K562 (cell line): Measurements from ENCODE around the gene ANTKMT. TPM values are rescaled to one million over a fixed set of nuclear protein-coding genes. Genes with fewer than 3 reads are reported as not detected.
A peak's percentile ranks its signal among the peaks of the same experiment; 100 is the strongest.

Experiments
- CREBBP ChIP-seq: IDR thresholded peaks from one replicate; pipeline ENCODE4 v1.6.1; 2012; ENCODE audit warnings: low read depth, mild to moderate bottlenecking, control low read depth, inconsistent platforms, low read length
- EGR1 ChIP-seq: fragments of 450-650 bp; conservative IDR thresholded peaks from 2 replicates; pipeline ENCODE4 v1.6.1; 2017; ENCODE audit warnings: mild to moderate bottlenecking
- FOSL1 ChIP-seq: fragments of 200-800 bp; sonication (Bioruptor generic); conservative IDR thresholded peaks from 2 replicates; pipeline ENCODE4 v1.6.1; 2016; ENCODE audit warnings: missing genetic modification characterization, missing compliant biosample characterization
- FOXM1 ChIP-seq, 2 experiments: fragments of 450-650 bp in 1 of 2; sonication (generic) in 1 of 2; formaldehyde crosslinking in 1 of 2; IDR thresholded peaks; 2 replicates each; pipeline versions ENCODE4 v1.6.1 to v1.9.0; 2017 to 2022; ENCODE audit warnings: low read depth in 2 of 2, mild to moderate bottlenecking in 2 of 2, missing genetic modification reagents in 1 of 2, moderate library complexity in 1 of 2
- GABPB2 ChIP-seq: fragments of 250-450 bp; sonication (Bioruptor Pico); conservative IDR thresholded peaks from 2 replicates; pipeline ENCODE4 v1.5.1; 2021; ENCODE audit warnings: mild to moderate bottlenecking
- HDAC1 ChIP-seq, 2 experiments: fragments of 450-650 bp; IDR thresholded peaks; 2 replicates each; pipeline ENCODE4 v1.6.1; 2016 to 2017; ENCODE audit warnings: inconsistent platforms in 1 of 2, mild to moderate bottlenecking in 1 of 2, moderate library complexity in 1 of 2
- JUN ChIP-seq, 2 experiments: sonication (generic) in 1 of 2; formaldehyde crosslinking in 1 of 2; IDR thresholded peaks; 2 replicates each; pipeline versions ENCODE4 v1.6.1 to v1.8.0; 2012 to 2022; ENCODE audit warnings: borderline replicate concordance in 2 of 2, mild to moderate bottlenecking in 2 of 2, improper control_type of control experiment in 1 of 2, low read depth in 1 of 2, low read length in 1 of 2, missing genetic modification reagents in 1 of 2
- MEF2D ChIP-seq: conservative IDR thresholded peaks from 2 replicates; pipeline ENCODE4 v1.6.1; 2016; ENCODE audit warnings: low read depth, missing genetic modification characterization, missing compliant biosample characterization
- MXI1 ChIP-seq: IDR thresholded peaks from 2 replicates; pipeline ENCODE4 v1.6.1; 2011; ENCODE audit warnings: low read depth, mild to moderate bottlenecking, improper control_type of control experiment, low read length
- NEUROD1 ChIP-seq: fragments of 150-350 bp; IDR thresholded peaks from 2 replicates; pipeline ENCODE4 v1.6.1; 2014; ENCODE audit warnings: borderline replicate concordance, low read length, low read depth; ENCODE audit not compliant: partially characterized antibody
- RCOR1 ChIP-seq, 2 experiments: IDR thresholded peaks; 2 replicates each; pipeline ENCODE4 v1.6.1; 2012; ENCODE audit warnings: low read depth in 2 of 2, low read length in 2 of 2, borderline replicate concordance in 1 of 2, improper control_type of control experiment in 1 of 2
- ZFP1 ChIP-seq: fragments of 450-650 bp; formaldehyde crosslinking; IDR thresholded peaks from 2 replicates; pipeline ENCODE4 v1.4.0; 2020; ENCODE audit warnings: mild to moderate bottlenecking, mixed read lengths
- ZNF239 ChIP-seq: fragments of 250-450 bp; sonication (Bioruptor Pico); IDR thresholded peaks from 2 replicates; pipeline ENCODE4 v1.4.0; 2020; ENCODE audit warnings: mild to moderate bottlenecking
- ZNF699 ChIP-seq: fragments of 250-450 bp; sonication (Bioruptor Pico); IDR thresholded peaks from 2 replicates; pipeline ENCODE4 v1.8.0; 2021; ENCODE audit warnings: mild to moderate bottlenecking, moderate library complexity; ENCODE audit not compliant: insufficient replicate concordance
- ZNF780A ChIP-seq: fragments of 250-450 bp; sonication (Bioruptor Pico); IDR thresholded peaks from 2 replicates; pipeline ENCODE4 v1.5.0; 2021; ENCODE audit warnings: mild to moderate bottlenecking
- polyA plus RNA-seq, 8 experiments: library from polyadenylated mRNA; depleted of rRNA in 4 of 8; stranded (reverse) in 5 of 8; unstranded in 3 of 8; fragments of >200 nt; fragmentation: Nextera tagmentation in 2 of 8; fragmentation: Illumina TruSeq in 1 of 8; extraction: Ambion mirVana in 2 of 8; extraction: Trizol in 1 of 8; gene quantifications; 2 replicates each; pipeline versions ENCODE4 v1.2.1 to v1.2.3, GENCODE V29; 2011 to 2014; ENCODE audit warnings: inconsistent platforms in 1 of 8, missing spikeins in 1 of 8
- total RNA-seq, 7 experiments: library from RNA; depleted of rRNA in 6 of 7; stranded (reverse); fragments of >200 nt in 6 of 7; fragmentation: Illumina TruSeq in 2 of 7; extraction: Trizol in 2 of 7; gene quantifications; 2 replicates each; pipeline versions ENCODE4 v1.2.1 to v1.2.3, GENCODE V29; 2011 to 2021; ENCODE audit warnings: low replicate concordance in 1 of 7
- TF ChIP-seq, protein P1 (sequence below): fragments of 250-450 bp; sonication (Bioruptor Pico); IDR thresholded peaks from 2 replicates; pipeline ENCODE4 v1.8.0; 2022; ENCODE audit warnings: moderate library complexity, mild to moderate bottlenecking, inconsistent platforms

ANTKMT gene
- total and polyA plus RNA-seq, 9 of the 15 experiments (the other 6 are each of a cell fraction or from before 2014, with no cell fraction given): 0.58 to 217 (median 19.1) TPM

GRCh38 chr16:709566-710499 is 11.1 kb upstream of the ANTKMT start (continued):
- TF ChIP-seq RCOR1 (IDR thresholded peaks at IDR 0.05; ENCODE audit: borderline replicate concordance in 1 of 2, low read depth in 2 of 2, low read length in 2 of 2): peak in 1 of 2 experiments; percentile 99; a peak in 3 of 4 replicates
- no peak for TF ChIP-seq GABPB2
- TF ChIP-seq FOSL1 (tag): peak; percentile 42; the same call in 1 of the 2 replicates
- TF ChIP-seq ZNF239: no peak
- peak; percentile 37; the same call in 1 of the 2 replicates for TF ChIP-seq EGR1
- TF ChIP-seq HDAC1 (IDR thresholded peaks at IDR 0.05): 0 out of 4 replicates have a peak, but pooled peaks of 1 of the 2 experiments have one; percentile 30
- TF ChIP-seq MXI1: peak; percentile 100
- no peak for TF ChIP-seq FOXM1 (IDR thresholded peaks at IDR 0.05; ENCODE audit: low read depth)
- TF ChIP-seq FOXM1 (CRISPR knock-in tag; IDR thresholded peaks at IDR 0.05; ENCODE audit: low read depth): no peak
- TF ChIP-seq JUN (IDR thresholded peaks at IDR 0.05; ENCODE audit: borderline replicate concordance, low read depth, low read length): peak; percentile 36; the same call in 1 of the 2 replicates
- no peak for TF ChIP-seq JUN (CRISPR knock-in tag; IDR thresholded peaks at IDR 0.05; ENCODE audit: borderline replicate concordance)
- TF ChIP-seq ZNF699: no peak
- peak; percentile 100 for TF ChIP-seq NEUROD1
- peak; percentile 84 for TF ChIP-seq MEF2D (tag)
- TF ChIP-seq, protein P1, sequence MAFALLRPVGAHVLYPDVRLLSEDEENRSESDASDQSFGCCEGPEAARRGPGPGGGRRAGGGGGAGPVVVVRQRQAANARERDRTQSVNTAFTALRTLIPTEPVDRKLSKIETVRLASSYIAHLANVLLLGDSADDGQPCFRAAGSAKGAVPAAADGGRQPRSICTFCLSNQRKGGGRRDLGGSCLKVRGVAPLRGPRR (CRISPR knock-in tag): no peak
- no peak for TF ChIP-seq ZFP1 (CRISPR knock-in tag)
- peak; percentile 98 for TF ChIP-seq CREBBP
- no peak for TF ChIP-seq ZNF780A (CRISPR knock-in tag)
